CD4-positive, alpha-beta memory T cell (primary cell): ENCODE data around the gene SOX30. TPM values are rescaled to one million over a fixed set of nuclear protein-coding genes. Genes with fewer than 3 reads are reported as not detected.

Source experiments
- CTCF ChIA-PET: fragments of 350-600 bp; sonication (Branson Sonifier 250); formaldehyde crosslinking; loops from one replicate; lab custom pipeline; 2021; ENCODE audit warnings: inconsistent platforms; ENCODE audit not compliant: partially characterized antibody; lab: Charles Lee
- POLR2A ChIA-PET: fragments of 350-600 bp; sonication (Branson Sonifier 250); formaldehyde crosslinking; loops from one replicate; lab custom pipeline; 2021; ENCODE audit not compliant: partially characterized antibody; lab: Charles Lee
- DNase-seq, 5 donors: peaks; one replicate each; pipeline versions ENCODE4 v3.0.0 to v3.0.0-alpha.2; 2020 to 2022; ENCODE audit warnings: mixed read lengths in 1 of 5
- H3K27ac ChIP-seq: one replicate; pipeline ENCODE4 v1.7.0; 2013; ENCODE audit warnings: low read depth, low read length
- H3K27me3 ChIP-seq: 2 replicates; pipeline ENCODE4 v1.7.0; 2013; ENCODE audit warnings: mild to moderate bottlenecking, low read length, moderate library complexity; ENCODE audit not compliant: insufficient read depth
- H3K36me3 ChIP-seq: 2 replicates; pipeline ENCODE4 v1.7.0; 2013; ENCODE audit warnings: mild to moderate bottlenecking, low read length, moderate library complexity; ENCODE audit not compliant: insufficient read depth
- H3K4me1 ChIP-seq: 2 replicates; pipeline ENCODE4 v1.7.0; 2013; ENCODE audit warnings: mild to moderate bottlenecking, low read length, moderate library complexity; ENCODE audit not compliant: insufficient read depth
- H3K4me3 ChIP-seq, 2 donors: one replicate each; pipeline ENCODE4 v1.7.0; 2013; ENCODE audit warnings: low read length in 2 of 2, mild to moderate bottlenecking in 1 of 2
- H3K9me3 ChIP-seq, 2 donors: one replicate each; pipeline ENCODE4 v1.7.0; 2013; ENCODE audit warnings: low read length in 2 of 2, control low read depth in 1 of 2; ENCODE audit not compliant: control insufficient read depth in 1 of 2
- H3K27ac Mint-ChIP-seq, 7 donors: one replicate each; pipeline ENCODE4 v1.8.0; 2020 to 2021; ENCODE audit warnings: mixed read lengths in 7 of 7, mild to moderate bottlenecking in 6 of 7, inconsistent platforms in 3 of 7, moderate library complexity in 3 of 7
- H3K27me3 Mint-ChIP-seq, 2 donors: one replicate each; pipeline ENCODE4 v1.8.0; 2020 to 2021; ENCODE audit warnings: mixed read lengths in 2 of 2
- H3K36me3 Mint-ChIP-seq, 2 donors: one replicate each; pipeline ENCODE4 v1.8.0; 2020 to 2021; ENCODE audit warnings: mixed read lengths in 2 of 2, inconsistent platforms in 1 of 2, mild to moderate bottlenecking in 1 of 2
- H3K4me1 Mint-ChIP-seq, 4 donors: one replicate each; pipeline ENCODE4 v1.8.0; 2020 to 2021; ENCODE audit warnings: mixed read lengths in 4 of 4, mild to moderate bottlenecking in 1 of 4
- H3K4me3 Mint-ChIP-seq, 8 donors: one replicate each; pipeline ENCODE4 v1.8.0; 2020 to 2021; ENCODE audit warnings: mixed read lengths in 8 of 8, mild to moderate bottlenecking in 7 of 8, moderate library complexity in 6 of 8, inconsistent platforms in 3 of 8
- H3K9me3 Mint-ChIP-seq, 8 donors: one replicate each; pipeline ENCODE4 v1.8.0; 2020 to 2021; ENCODE audit warnings: mixed read lengths in 8 of 8, mild to moderate bottlenecking in 5 of 8, inconsistent platforms in 3 of 8, moderate library complexity in 1 of 8
- intact Hi-C: fragments of 100-400 bp; cut with micrococcal nuclease; formaldehyde crosslinking; loops from one replicate; pipeline ENCODE4 v1.15.1; 2023
- polyA plus RNA-seq, 2 donors: library from polyadenylated mRNA; unstranded; fragments of 300-500 nt; fragmentation: Illumina TruSeq; gene quantifications; one replicate each; pipeline ENCODE4 v1.2.3, GENCODE V29; 2021
- total RNA-seq, 2 experiments: library from RNA; stranded (reverse); gene quantifications; one replicate each; pipeline ENCODE4 v1.2.3, GENCODE V29; 2021

Gene SOX30
- total and polyA plus RNA-seq, 4 experiments from 2014 or later, result 0.14 to 0.53 (median 0.33) TPM

DNA sequence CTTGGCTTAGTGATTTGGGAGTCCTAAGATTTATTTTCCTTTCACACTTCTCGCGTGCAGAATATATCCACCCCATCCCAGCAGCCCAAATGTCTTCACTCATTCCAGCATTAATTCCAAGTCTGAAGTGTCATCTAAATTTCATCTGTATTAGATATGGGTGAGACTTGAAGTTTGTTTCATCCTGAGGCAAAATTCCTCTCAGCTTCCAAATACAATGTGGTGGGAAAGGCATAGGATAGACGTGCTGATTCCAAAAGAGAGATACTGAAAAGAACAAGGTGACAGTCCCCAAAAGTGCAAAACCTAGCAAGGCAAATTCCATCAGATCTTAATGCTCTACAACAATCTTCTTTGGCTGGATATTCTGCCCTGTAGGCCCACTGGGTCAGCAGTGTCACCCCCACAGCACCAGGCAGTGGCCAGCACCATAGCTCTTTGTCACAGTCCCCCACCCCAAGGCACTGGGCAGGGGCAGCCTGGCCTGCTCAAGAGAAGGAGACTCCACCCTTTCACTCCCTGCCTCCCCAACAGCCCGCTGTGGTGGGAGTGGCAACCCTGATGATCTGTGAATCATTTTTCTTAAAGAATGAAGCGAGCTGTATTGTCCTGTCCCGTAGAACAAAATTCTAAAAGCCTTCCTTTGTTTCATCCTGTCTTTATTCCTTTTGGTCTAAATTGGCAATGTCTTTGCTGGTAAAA, 74.0 kb downstream of the SOX30 start:
- Histone ChIP-seq H3K9me3 (no peaks in the 10 kb centered on the region), H3K27ac (no peak overlapping the region), H3K27me3 (no peaks in the 10 kb centered on the region), H3K36me3 (no peaks in the 10 kb centered on the region), H3K4me3 (no peak overlapping the region), H3K4me1 (peaks cover 35% of the 10 kb centered on the region)
- H3K4me1 Mint-ChIP-seq, result peaks cover 18 to 68% (median 32%) of the 10 kb centered on the region in 4 donors
- ChIA-PET POLR2A (interaction anchor here (0.6 to 13.4 kb wide), 4 partner anchors 17 to 107 kb away, joined by 3 to 220 read pairs (median 3); no protein-coding TSS in a partner anchor), CTCF (interaction anchor here (0.8 to 1.3 kb wide), 3 partner anchors 12 to 24 kb away, joined by 3 to 5 read pairs (median 4); no protein-coding TSS in a partner anchor)
- no peak for DNase-seq
- H3K4me3 Mint-ChIP-seq, result peak overlapping the region in 1 of 8 donors; percentile 4
- no peaks in the 10 kb centered on the region for H3K27me3 Mint-ChIP-seq
- H3K9me3 Mint-ChIP-seq, result no peaks in the 10 kb centered on the region
- peak overlapping the region in 4 of 7 donors; percentile 24 to 50 (median 43) for H3K27ac Mint-ChIP-seq
- peaks cover 0 to 9% of the 10 kb centered on the region in 2 donors for H3K36me3 Mint-ChIP-seq
- intact Hi-C loops, result loop anchor here (5.0 kb wide), 1 partner anchor 74 kb away; the partner anchor contains the start of gene SOX30

DNA sequence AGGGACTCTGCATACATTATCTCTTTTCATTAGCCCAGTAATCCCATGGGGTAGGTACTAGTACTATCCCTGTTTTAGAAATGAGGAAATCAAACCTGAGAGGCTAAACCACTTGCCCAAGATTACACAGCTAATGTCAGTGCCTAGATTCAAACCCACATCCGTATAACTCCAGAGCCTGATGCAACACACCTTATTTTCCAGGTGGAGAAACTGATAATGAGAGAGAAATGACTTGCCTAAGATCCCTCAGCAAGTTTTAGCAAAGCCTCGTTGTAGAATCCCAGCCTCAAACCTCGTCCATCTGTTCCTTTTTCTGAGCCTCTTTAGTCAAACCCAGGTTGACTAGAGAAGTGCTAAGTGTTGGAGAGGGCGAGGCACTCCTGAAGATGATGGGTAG, 75.6 kb downstream of the SOX30 start:
- no peak for DNase-seq
- no peaks in the 10 kb centered on the region for H3K27me3 Mint-ChIP-seq
- ChIA-PET POLR2A (interaction anchor here (0.8 to 13.4 kb wide), 4 partner anchors 20 to 37 kb away, joined by 3 to 220 read pairs (median 3); no protein-coding TSS in a partner anchor), CTCF (interaction anchor here (0.6 to 1.4 kb wide), 7 partner anchors 11 to 105 kb away, joined by 3 to 4 read pairs (median 3); no protein-coding TSS in a partner anchor)
- peak overlapping the region in 7 of 8 donors; percentile 37 to 90 (median 89) for H3K4me3 Mint-ChIP-seq
- H3K27ac ChIP-seq, result no peak overlapping the region
- H3K36me3 Mint-ChIP-seq, result peaks cover 0 to 11% of the 10 kb centered on the region in 2 donors
- H3K4me1 ChIP-seq, result peaks cover 39% of the 10 kb centered on the region
- no peaks in the 10 kb centered on the region for H3K9me3 Mint-ChIP-seq
- intact Hi-C loops, result loop anchor here (5.0 kb wide), 1 partner anchor 76 kb away; the partner anchor contains the start of gene SOX30
- peak overlapping the region; percentile 8 to 83 (median 61) for H3K27ac Mint-ChIP-seq
- H3K36me3 ChIP-seq, result no peaks in the 10 kb centered on the region
- peaks cover 18 to 73% (median 36%) of the 10 kb centered on the region in 4 donors for H3K4me1 Mint-ChIP-seq
- H3K4me3 ChIP-seq, result no peak overlapping the region
- H3K9me3 ChIP-seq, result no peaks in the 10 kb centered on the region
- H3K27me3 ChIP-seq, result no peaks in the 10 kb centered on the region

Other genes with a start within 250 kb of the SOX30 start
- not detected for gene NIPAL4, start 192.2 kb downstream of the SOX30 start, total RNA-seq
- not detected for gene NIPAL4, start 192.2 kb downstream of the SOX30 start, polyA plus RNA-seq
- 10 to 100 TPM; 31.5 to 33.9 TPM for gene ADAM19, start 76.7 kb downstream of the SOX30 start, total RNA-seq
- gene ADAM19, start 76.7 kb downstream of the SOX30 start, polyA plus RNA-seq, result 10 to 100 TPM in 1 of 2 donors, 1 to 10 TPM in 1; 1.9 to 24.4 TPM
- gene C5orf52, start 19.1 kb upstream of the SOX30 start, total RNA-seq, result not detected
- gene C5orf52, start 19.1 kb upstream of the SOX30 start, polyA plus RNA-seq, result not detected
- gene THG1L, start 79.0 kb upstream of the SOX30 start, total RNA-seq, result 10 to 100 TPM in 1 of 2 experiments, 1 to 10 TPM in 1; 9.1 to 10.5 TPM
- gene THG1L, start 79.0 kb upstream of the SOX30 start, polyA plus RNA-seq, result 1 to 10 TPM; 5.7 to 6.7 TPM
- gene LSM11, start 91.3 kb upstream of the SOX30 start, total RNA-seq, result 1 to 10 TPM; 4.4 to 4.8 TPM
- 1 to 10 TPM in 1 of 2 donors, under 1 TPM in 1; 0.57 to 1.0 TPM for gene LSM11, start 91.3 kb upstream of the SOX30 start, polyA plus RNA-seq
- gene CLINT1, start 206.7 kb upstream of the SOX30 start, total RNA-seq, result 10 to 100 TPM; 70.5 to 73.9 TPM
- gene CLINT1, start 206.7 kb upstream of the SOX30 start, polyA plus RNA-seq, result 10 to 100 TPM; 80.9 to 88.2 TPM